ENCODE measurements around the gene MTF1.
"Not testable (repeated sequence)": the region's sequence is repeated elsewhere in the genome, so short reads cannot be mapped to it uniquely, and the experiment has no call there.

DNA sequence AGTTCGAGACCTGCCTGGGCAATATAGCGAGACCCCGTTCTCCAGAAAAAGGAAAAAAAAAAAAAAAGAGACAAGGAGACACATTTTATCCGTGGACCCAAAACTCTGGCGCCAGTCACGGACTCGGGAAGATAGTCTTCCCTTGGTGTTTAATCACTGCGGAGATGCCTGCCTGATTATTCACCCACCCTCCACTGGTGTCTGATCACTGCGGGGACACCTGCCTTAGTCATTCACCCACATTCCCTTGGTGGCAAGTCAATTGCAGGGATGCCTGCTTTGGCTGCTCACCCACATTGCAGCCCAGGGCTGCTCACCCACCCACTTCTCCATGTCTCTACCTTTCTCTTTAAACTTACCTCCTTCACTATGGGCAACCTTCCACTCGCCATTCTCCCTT, 49.1 kb upstream of the MTF1 start:
- TF ChIP-seq, protein P1, sequence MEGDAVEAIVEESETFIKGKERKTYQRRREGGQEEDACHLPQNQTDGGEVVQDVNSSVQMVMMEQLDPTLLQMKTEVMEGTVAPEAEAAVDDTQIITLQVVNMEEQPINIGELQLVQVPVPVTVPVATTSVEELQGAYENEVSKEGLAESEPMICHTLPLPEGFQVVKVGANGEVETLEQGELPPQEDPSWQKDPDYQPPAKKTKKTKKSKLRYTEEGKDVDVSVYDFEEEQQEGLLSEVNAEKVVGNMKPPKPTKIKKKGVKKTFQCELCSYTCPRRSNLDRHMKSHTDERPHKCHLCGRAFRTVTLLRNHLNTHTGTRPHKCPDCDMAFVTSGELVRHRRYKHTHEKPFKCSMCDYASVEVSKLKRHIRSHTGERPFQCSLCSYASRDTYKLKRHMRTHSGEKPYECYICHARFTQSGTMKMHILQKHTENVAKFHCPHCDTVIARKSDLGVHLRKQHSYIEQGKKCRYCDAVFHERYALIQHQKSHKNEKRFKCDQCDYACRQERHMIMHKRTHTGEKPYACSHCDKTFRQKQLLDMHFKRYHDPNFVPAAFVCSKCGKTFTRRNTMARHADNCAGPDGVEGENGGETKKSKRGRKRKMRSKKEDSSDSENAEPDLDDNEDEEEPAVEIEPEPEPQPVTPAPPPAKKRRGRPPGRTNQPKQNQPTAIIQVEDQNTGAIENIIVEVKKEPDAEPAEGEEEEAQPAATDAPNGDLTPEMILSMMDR (conservative IDR thresholded peaks at IDR 0.05 in 1 of 2, IDR thresholded peaks at IDR 0.05 in 1 of 2; ENCODE audit: extremely low read depth in 1 of 2, insufficient read depth in 1 of 2, low read depth in 1 of 2, low read length in 2 of 2): not testable (repeated sequence)
- not testable (repeated sequence) for TF ChIP-seq EZH2 (IDR thresholded peaks at IDR 0.05; ENCODE audit: borderline replicate concordance, low read length)

Measured in mammary epithelial cell (primary cell).